ENCODE data around the gene SRPX. TPM values are rescaled to one million over a fixed set of nuclear protein-coding genes. Genes with fewer than 3 reads are reported as not detected.

Gene SRPX
- total and polyA plus RNA-seq, 2 donors (not counting 1 experiment from before 2014, with no cell fraction given) = 0.59 TPM; not detected in 1

DNA sequence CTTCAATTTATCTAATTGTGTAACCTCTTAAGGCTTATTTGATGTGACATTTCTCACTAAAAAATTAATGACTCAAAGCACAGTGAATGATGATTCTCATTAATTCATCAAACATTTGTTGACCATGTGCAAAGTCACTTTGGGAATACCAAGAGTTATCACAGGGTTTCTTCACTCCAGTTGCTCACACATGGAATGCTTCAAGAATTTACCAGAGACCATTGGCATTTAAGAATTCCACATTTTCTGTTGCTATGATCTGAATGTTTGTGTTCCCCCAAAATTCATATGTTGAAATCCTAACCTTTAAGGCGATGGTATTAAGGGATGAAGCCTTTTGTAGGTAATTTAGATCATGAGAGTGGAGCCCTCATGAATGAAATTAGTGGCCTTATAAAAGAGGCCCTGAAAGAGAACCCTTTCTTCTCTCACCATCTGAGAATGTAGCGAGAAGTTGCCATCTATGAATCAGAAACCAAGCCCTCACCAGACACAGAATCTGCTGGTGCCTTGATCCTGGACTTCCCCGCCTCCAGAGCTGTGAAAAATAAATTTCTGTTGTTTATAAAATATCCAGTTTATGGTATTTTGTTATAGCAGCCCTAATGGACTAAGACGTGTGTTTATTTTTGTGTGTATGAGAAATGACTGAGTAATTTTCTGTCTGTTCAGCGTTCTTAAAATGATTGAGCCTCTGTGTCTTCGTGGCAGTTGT, 16.4 kb upstream of the SRPX start:
- H4K20me1 ChIP-seq (ENCODE audit: control insufficient read depth, insufficient read depth, low read length, poor library complexity, severe bottlenecking) = no peaks in the 10 kb centered on the region
- no peak overlapping the region for H3K4me2 ChIP-seq (replicated peaks; ENCODE audit: low read depth, low read length, poor library complexity, severe bottlenecking)
- Mint-ChIP-seq H3K9me3 (ENCODE audit: insufficient read depth) (no peaks in the 10 kb centered on the region), H3K27me3 (peaks cover 16% of the 10 kb centered on the region), H3K4me3 (no peak overlapping the region), H3K4me1 (no peaks in the 10 kb centered on the region), H3K27ac (no peak overlapping the region)
- ATAC-seq (ENCODE audit: low read depth) = no peak
- ChIA-PET CTCF (no interaction called here), POLR2A (no interaction called here)
- H3K27ac ChIP-seq (ENCODE audit: low read length in 2 of 2) = no peak overlapping the region
- no peak for DNase-seq
- no peaks in the 10 kb centered on the region for H3K9me3 ChIP-seq (ENCODE audit: control extremely low read depth in 1 of 3, control insufficient read depth in 2 of 3, insufficient read depth in 1 of 3, low read length in 2 of 3)
- H3K27me3 ChIP-seq (replicated peaks in 1 of 4; ENCODE audit: control extremely low read depth in 1 of 4, control insufficient read depth in 3 of 4, insufficient read depth in 4 of 4, low read length in 3 of 4) = no peaks in the 10 kb centered on the region
- no peaks in the 10 kb centered on the region for H3K36me3 ChIP-seq (replicated peaks in 1 of 2; ENCODE audit: control extremely low read depth in 1 of 2, control insufficient read depth in 1 of 2, extremely low read depth in 1 of 2, insufficient read depth in 2 of 2, low read length in 1 of 2)
- H3K4me1 ChIP-seq (ENCODE audit: control insufficient read depth in 2 of 2, insufficient read depth in 2 of 2, low read length in 2 of 2) = no peaks in the 10 kb centered on the region
- intact Hi-C loops (cut with micrococcal nuclease) = no loop called here
- WGBS (ENCODE audit: insufficient coverage) = no CpG with 5 or more reads among the region's 6 CpGs
- no peak overlapping the region for H3K9ac ChIP-seq (ENCODE audit: low read length)
- H3K4me3 ChIP-seq (ENCODE audit: control extremely low read depth in 1 of 5, extremely low read depth in 1 of 5, insufficient read depth in 1 of 5, low read depth in 2 of 5, low read length in 4 of 5) = no peak overlapping the region
- H2AFZ ChIP-seq (ENCODE audit: insufficient read depth, low read depth, low read length, poor library complexity, severe bottlenecking) = no peak overlapping the region
- H3K79me2 ChIP-seq (ENCODE audit: control insufficient read depth, insufficient read depth, low read length) = no peaks in the 10 kb centered on the region
- no peak for TF ChIP-seq EZH2 (IDR thresholded peaks at IDR 0.05; ENCODE audit: borderline replicate concordance, insufficient read depth, low read depth, low read length, poor library complexity, severe bottlenecking)
- TF ChIP-seq, protein P1, sequence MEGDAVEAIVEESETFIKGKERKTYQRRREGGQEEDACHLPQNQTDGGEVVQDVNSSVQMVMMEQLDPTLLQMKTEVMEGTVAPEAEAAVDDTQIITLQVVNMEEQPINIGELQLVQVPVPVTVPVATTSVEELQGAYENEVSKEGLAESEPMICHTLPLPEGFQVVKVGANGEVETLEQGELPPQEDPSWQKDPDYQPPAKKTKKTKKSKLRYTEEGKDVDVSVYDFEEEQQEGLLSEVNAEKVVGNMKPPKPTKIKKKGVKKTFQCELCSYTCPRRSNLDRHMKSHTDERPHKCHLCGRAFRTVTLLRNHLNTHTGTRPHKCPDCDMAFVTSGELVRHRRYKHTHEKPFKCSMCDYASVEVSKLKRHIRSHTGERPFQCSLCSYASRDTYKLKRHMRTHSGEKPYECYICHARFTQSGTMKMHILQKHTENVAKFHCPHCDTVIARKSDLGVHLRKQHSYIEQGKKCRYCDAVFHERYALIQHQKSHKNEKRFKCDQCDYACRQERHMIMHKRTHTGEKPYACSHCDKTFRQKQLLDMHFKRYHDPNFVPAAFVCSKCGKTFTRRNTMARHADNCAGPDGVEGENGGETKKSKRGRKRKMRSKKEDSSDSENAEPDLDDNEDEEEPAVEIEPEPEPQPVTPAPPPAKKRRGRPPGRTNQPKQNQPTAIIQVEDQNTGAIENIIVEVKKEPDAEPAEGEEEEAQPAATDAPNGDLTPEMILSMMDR (IDR thresholded peaks at IDR 0.05) = no peak

DNA sequence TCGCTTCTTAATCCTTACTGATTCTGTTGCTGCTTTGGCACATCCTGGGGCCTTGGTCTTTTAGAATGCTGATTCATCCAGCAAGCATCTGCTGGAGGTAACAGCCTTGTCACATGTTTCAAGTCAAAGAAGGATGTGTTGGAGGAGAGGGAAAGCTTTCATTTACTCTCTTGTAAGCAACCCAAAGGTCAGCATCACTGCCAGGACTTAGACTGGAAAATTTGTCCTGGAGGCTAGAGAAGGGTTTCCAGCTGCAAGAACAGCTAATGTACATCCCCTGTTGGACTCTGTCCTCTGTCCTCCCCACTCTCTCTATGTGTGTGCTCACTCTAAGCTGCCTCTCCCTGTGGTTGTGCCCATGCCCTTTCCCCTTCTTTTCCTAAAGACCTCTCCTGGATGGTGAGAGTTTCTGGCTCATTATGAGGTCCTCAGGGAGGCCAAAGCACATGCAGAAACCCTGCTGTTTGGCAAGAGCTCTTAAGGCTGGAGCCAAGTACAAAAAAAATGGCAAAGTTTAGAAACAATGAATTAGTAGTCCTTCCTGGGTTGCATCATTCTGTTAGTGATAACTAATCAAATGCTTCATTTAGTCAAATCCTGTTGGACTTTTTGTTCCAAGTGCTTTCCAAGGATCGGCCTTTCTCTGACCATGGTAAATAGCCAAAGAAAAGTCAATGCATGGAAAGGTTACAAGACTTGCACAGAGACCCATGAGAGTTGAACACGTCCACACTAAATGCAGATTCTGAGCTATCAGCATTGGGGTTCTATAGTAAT, 13.4 kb upstream of the SRPX start:
- H3K36me3 ChIP-seq (replicated peaks in 1 of 2; ENCODE audit: control extremely low read depth in 1 of 2, control insufficient read depth in 1 of 2, extremely low read depth in 1 of 2, insufficient read depth in 2 of 2, low read length in 1 of 2) = no peaks in the 10 kb centered on the region
- no peaks in the 10 kb centered on the region for H3K79me2 ChIP-seq (ENCODE audit: control insufficient read depth, insufficient read depth, low read length)
- H3K4me1 ChIP-seq (ENCODE audit: control insufficient read depth in 2 of 2, insufficient read depth in 2 of 2, low read length in 2 of 2) = no peaks in the 10 kb centered on the region
- no peak overlapping the region for H3K27ac Mint-ChIP-seq
- H3K9me3 ChIP-seq (ENCODE audit: control extremely low read depth in 1 of 3, control insufficient read depth in 2 of 3, insufficient read depth in 1 of 3, low read length in 2 of 3) = no peaks in the 10 kb centered on the region
- ATAC-seq (ENCODE audit: low read depth) (no peak), DNase-seq (no peak)
- H3K9me3 Mint-ChIP-seq (ENCODE audit: insufficient read depth) = no peaks in the 10 kb centered on the region
- H3K27me3 Mint-ChIP-seq = peaks cover 16% of the 10 kb centered on the region
- intact Hi-C loops (cut with micrococcal nuclease) = no loop called here
- no peak overlapping the region for H3K4me3 Mint-ChIP-seq
- no peak overlapping the region for H3K4me2 ChIP-seq (replicated peaks; ENCODE audit: low read depth, low read length, poor library complexity, severe bottlenecking)
- no peaks in the 10 kb centered on the region for H3K27me3 ChIP-seq (replicated peaks in 1 of 4; ENCODE audit: control extremely low read depth in 1 of 4, control insufficient read depth in 3 of 4, insufficient read depth in 4 of 4, low read length in 3 of 4)
- ChIA-PET POLR2A (no interaction called here), CTCF (no interaction called here)
- H3K4me1 Mint-ChIP-seq = no peaks in the 10 kb centered on the region
- H4K20me1 ChIP-seq (ENCODE audit: control insufficient read depth, insufficient read depth, low read length, poor library complexity, severe bottlenecking) = no peaks in the 10 kb centered on the region
- no peak overlapping the region for H3K9ac ChIP-seq (ENCODE audit: low read length)
- H3K27ac ChIP-seq (ENCODE audit: low read length in 2 of 2) = no peak overlapping the region
- H3K4me3 ChIP-seq (ENCODE audit: control extremely low read depth in 1 of 5, extremely low read depth in 1 of 5, insufficient read depth in 1 of 5, low read depth in 2 of 5, low read length in 4 of 5) = no peak overlapping the region
- TF ChIP-seq, protein P1 (IDR thresholded peaks at IDR 0.05) = no peak
- TF ChIP-seq EZH2 (IDR thresholded peaks at IDR 0.05; ENCODE audit: borderline replicate concordance, insufficient read depth, low read depth, low read length, poor library complexity, severe bottlenecking) = no peak
- WGBS (ENCODE audit: insufficient coverage) = 82% methylated on average over 2 of the region's 3 CpGs
- H2AFZ ChIP-seq (ENCODE audit: insufficient read depth, low read depth, low read length, poor library complexity, severe bottlenecking) = no peak overlapping the region

Data from B cell (primary cell).